ENCODE results near the gene ANKS6.

DNA sequence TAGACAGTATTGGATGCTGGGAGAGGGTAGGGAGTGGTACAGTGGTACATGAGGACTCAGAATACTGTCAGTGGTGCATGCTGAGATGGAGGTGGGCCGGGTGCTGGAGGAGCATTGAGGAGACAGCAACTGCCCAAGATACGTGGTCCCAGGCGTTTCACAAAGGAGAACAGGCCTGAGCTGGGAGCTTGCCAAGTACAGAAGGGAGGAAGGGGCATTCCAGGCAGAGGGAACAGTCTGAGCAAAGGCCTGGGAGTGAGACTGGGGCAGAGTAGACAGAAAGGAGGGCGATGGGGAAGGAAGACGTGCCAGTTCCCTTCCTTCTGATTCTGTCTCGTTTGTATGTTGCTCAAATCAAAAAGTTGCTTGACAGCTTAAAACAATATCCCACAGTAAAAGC lies 26.3 kb upstream of the ANKS6 start:
- TF ChIP-seq, protein P1, sequence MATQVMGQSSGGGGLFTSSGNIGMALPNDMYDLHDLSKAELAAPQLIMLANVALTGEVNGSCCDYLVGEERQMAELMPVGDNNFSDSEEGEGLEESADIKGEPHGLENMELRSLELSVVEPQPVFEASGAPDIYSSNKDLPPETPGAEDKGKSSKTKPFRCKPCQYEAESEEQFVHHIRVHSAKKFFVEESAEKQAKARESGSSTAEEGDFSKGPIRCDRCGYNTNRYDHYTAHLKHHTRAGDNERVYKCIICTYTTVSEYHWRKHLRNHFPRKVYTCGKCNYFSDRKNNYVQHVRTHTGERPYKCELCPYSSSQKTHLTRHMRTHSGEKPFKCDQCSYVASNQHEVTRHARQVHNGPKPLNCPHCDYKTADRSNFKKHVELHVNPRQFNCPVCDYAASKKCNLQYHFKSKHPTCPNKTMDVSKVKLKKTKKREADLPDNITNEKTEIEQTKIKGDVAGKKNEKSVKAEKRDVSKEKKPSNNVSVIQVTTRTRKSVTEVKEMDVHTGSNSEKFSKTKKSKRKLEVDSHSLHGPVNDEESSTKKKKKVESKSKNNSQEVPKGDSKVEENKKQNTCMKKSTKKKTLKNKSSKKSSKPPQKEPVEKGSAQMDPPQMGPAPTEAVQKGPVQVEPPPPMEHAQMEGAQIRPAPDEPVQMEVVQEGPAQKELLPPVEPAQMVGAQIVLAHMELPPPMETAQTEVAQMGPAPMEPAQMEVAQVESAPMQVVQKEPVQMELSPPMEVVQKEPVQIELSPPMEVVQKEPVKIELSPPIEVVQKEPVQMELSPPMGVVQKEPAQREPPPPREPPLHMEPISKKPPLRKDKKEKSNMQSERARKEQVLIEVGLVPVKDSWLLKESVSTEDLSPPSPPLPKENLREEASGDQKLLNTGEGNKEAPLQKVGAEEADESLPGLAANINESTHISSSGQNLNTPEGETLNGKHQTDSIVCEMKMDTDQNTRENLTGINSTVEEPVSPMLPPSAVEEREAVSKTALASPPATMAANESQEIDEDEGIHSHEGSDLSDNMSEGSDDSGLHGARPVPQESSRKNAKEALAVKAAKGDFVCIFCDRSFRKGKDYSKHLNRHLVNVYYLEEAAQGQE (IDR thresholded peaks at IDR 0.05; ENCODE audit: insufficient read depth in 1 of 2, low read depth in 2 of 2, low read length in 2 of 2), result no peak
- TF ChIP-seq POLR2AphosphoS5 (IDR thresholded peaks at IDR 0.05; ENCODE audit: low read depth, low read length) (no peak), TAF1 (IDR thresholded peaks at IDR 0.05; ENCODE audit: borderline replicate concordance, insufficient read depth, low read length) (no peak), SIN3A (IDR thresholded peaks at IDR 0.05; ENCODE audit: borderline replicate concordance, insufficient read depth, low read length) (no peak)
